Measurements from ENCODE around the gene BTBD1.
"Not testable (repeated sequence)": the region's sequence is repeated elsewhere in the genome, so short reads cannot be mapped to it uniquely, and the experiment has no call there.

BTBD1 gene

GRCh38 chr15:83044156-83044555 is 22.9 kb downstream of the BTBD1 start:
- H3K36me3 ChIP-seq (ENCODE audit: control insufficient read depth in 1 of 2, insufficient read depth in 2 of 2, low read length in 2 of 2), result peaks cover 18 to 24% of the 10 kb centered on the region in 2 experiments
- no peak overlapping the region for H3K18ac ChIP-seq (ENCODE audit: low read length)
- H2AK5ac ChIP-seq (ENCODE audit: low read length), result no peak overlapping the region
- H2BK120ac ChIP-seq (ENCODE audit: insufficient read depth, low read length, poor library complexity), result no peak overlapping the region
- H2BK12ac ChIP-seq (ENCODE audit: low read length), result no peak overlapping the region
- H3K4me3 ChIP-seq (ENCODE audit: low read depth, low read length), result no peak overlapping the region
- H4K8ac ChIP-seq (ENCODE audit: low read depth, low read length), result no peak overlapping the region
- no peak overlapping the region for H4K91ac ChIP-seq (ENCODE audit: low read depth, low read length)
- H3K4me1 ChIP-seq (ENCODE audit: control insufficient read depth in 1 of 2, insufficient read depth in 2 of 2, low read length in 2 of 2), result no peaks in the 10 kb centered on the region
- H3K27ac ChIP-seq (ENCODE audit: low read depth, low read length), result no peak overlapping the region
- no peaks in the 10 kb centered on the region for H3K27me3 ChIP-seq (ENCODE audit: insufficient read depth, low read length)
- H3K4ac ChIP-seq (ENCODE audit: low read depth, low read length), result no peak overlapping the region
- no peak overlapping the region for H4K12ac ChIP-seq (ENCODE audit: low read depth, low read length)
- H3K4me2 ChIP-seq (ENCODE audit: low read length), result no peak overlapping the region
- H2BK5ac ChIP-seq (ENCODE audit: low read depth, low read length, poor library complexity), result no peak overlapping the region
- no CpG with 5 or more reads among the region's 12 CpGs for WGBS (ENCODE audit: extremely low coverage, insufficient coverage, insufficient read length)
- H3K9ac ChIP-seq (ENCODE audit: low read length), result no peak overlapping the region
- no peaks in the 10 kb centered on the region for H3K9me3 ChIP-seq (ENCODE audit: insufficient read depth, low read depth, low read length)
- no peaks in the 10 kb centered on the region for H3K79me2 ChIP-seq (ENCODE audit: control insufficient read depth, insufficient read depth, low read length, poor library complexity)
- H3K79me1 ChIP-seq (ENCODE audit: low read length), result no peaks in the 10 kb centered on the region
- H3K14ac ChIP-seq (ENCODE audit: low read length), result no peak overlapping the region
- no peak overlapping the region for H3K23ac ChIP-seq (ENCODE audit: low read length)
- no peak overlapping the region for H2AFZ ChIP-seq (ENCODE audit: insufficient read depth, low read length, poor library complexity)
- no peak for DNase-seq

GRCh38 chr15:83039206-83039605 is 27.8 kb downstream of the BTBD1 start:
- Histone ChIP-seq H4K12ac (ENCODE audit: low read depth, low read length) (no peak overlapping the region), H3K27me3 (ENCODE audit: insufficient read depth, low read length) (no peaks in the 10 kb centered on the region), H3K9ac (ENCODE audit: low read length) (no peak overlapping the region), H3K79me1 (ENCODE audit: low read length) (no peaks in the 10 kb centered on the region), H2AFZ (ENCODE audit: insufficient read depth, low read length, poor library complexity) (no peak overlapping the region), H4K91ac (ENCODE audit: low read depth, low read length) (no peak overlapping the region), H3K4me2 (ENCODE audit: low read length) (no peak overlapping the region), H3K4ac (ENCODE audit: low read depth, low read length) (no peak overlapping the region), H3K23ac (ENCODE audit: low read length) (no peak overlapping the region), H2BK5ac (ENCODE audit: low read depth, low read length, poor library complexity) (no peak overlapping the region), H2AK5ac (ENCODE audit: low read length) (no peak overlapping the region), H3K36me3 (ENCODE audit: control insufficient read depth in 1 of 2, insufficient read depth in 2 of 2, low read length in 2 of 2) (peaks cover 17 to 18% of the 10 kb centered on the region in 2 experiments), H3K27ac (ENCODE audit: low read depth, low read length) (no peak overlapping the region), H2BK120ac (ENCODE audit: insufficient read depth, low read length, poor library complexity) (no peak overlapping the region), H3K79me2 (ENCODE audit: control insufficient read depth, insufficient read depth, low read length, poor library complexity) (no peaks in the 10 kb centered on the region), H2BK12ac (ENCODE audit: low read length) (no peak overlapping the region), H3K4me1 (ENCODE audit: control insufficient read depth in 1 of 2, insufficient read depth in 2 of 2, low read length in 2 of 2) (no peaks in the 10 kb centered on the region), H3K14ac (ENCODE audit: low read length) (no peak overlapping the region), H4K8ac (ENCODE audit: low read depth, low read length) (no peak overlapping the region), H3K9me3 (ENCODE audit: insufficient read depth, low read depth, low read length) (no peaks in the 10 kb centered on the region), H3K18ac (ENCODE audit: low read length) (no peak overlapping the region), H3K4me3 (ENCODE audit: low read depth, low read length) (no peak overlapping the region)
- no CpG with 5 or more reads among the region's 1 CpG for WGBS (ENCODE audit: extremely low coverage, insufficient coverage, insufficient read length)
- peak in 1 of 2 donors; percentile 30 for DNase-seq

- no peak overlapping the region for H3K18ac ChIP-seq (ENCODE audit: low read length)
- H3K79me2 ChIP-seq (ENCODE audit: control insufficient read depth, insufficient read depth, low read length, poor library complexity), result no peaks in the 10 kb centered on the region
- no peak overlapping the region for H4K91ac ChIP-seq (ENCODE audit: low read depth, low read length)
- H3K23ac ChIP-seq (ENCODE audit: low read length), result no peak overlapping the region
- H3K4me3 ChIP-seq (ENCODE audit: low read depth, low read length), result no peak overlapping the region
- no peak overlapping the region for H4K8ac ChIP-seq (ENCODE audit: low read depth, low read length)
- H3K27ac ChIP-seq (ENCODE audit: low read depth, low read length), result no peak overlapping the region
- H3K27me3 ChIP-seq (ENCODE audit: insufficient read depth, low read length), result no peaks in the 10 kb centered on the region
- no peak overlapping the region for H3K4ac ChIP-seq (ENCODE audit: low read depth, low read length)
- DNase-seq, result no peak
- H3K9ac ChIP-seq (ENCODE audit: low read length), result no peak overlapping the region
- no peaks in the 10 kb centered on the region for H3K79me1 ChIP-seq (ENCODE audit: low read length)
- no peak overlapping the region for H2BK12ac ChIP-seq (ENCODE audit: low read length)
- no peak overlapping the region for H3K14ac ChIP-seq (ENCODE audit: low read length)
- H2AK5ac ChIP-seq (ENCODE audit: low read length), result no peak overlapping the region
- H3K4me1 ChIP-seq (ENCODE audit: control insufficient read depth in 1 of 2, insufficient read depth in 2 of 2, low read length in 2 of 2), result no peaks in the 10 kb centered on the region
- WGBS (ENCODE audit: extremely low coverage, insufficient coverage, insufficient read length), result no CpG with 5 or more reads among the region's 6 CpGs
- H3K36me3 ChIP-seq (ENCODE audit: control insufficient read depth in 1 of 2, insufficient read depth in 2 of 2, low read length in 2 of 2), result peaks cover 8 to 11% of the 10 kb centered on the region in 2 experiments
- no peak overlapping the region for H4K12ac ChIP-seq (ENCODE audit: low read depth, low read length)
- H2BK120ac ChIP-seq (ENCODE audit: insufficient read depth, low read length, poor library complexity), result no peak overlapping the region
- no peak overlapping the region for H2AFZ ChIP-seq (ENCODE audit: insufficient read depth, low read length, poor library complexity)
- H3K9me3 ChIP-seq (ENCODE audit: insufficient read depth, low read depth, low read length), result no peaks in the 10 kb centered on the region
- H2BK5ac ChIP-seq (ENCODE audit: low read depth, low read length, poor library complexity), result no peak overlapping the region
- H3K4me2 ChIP-seq (ENCODE audit: low read length), result no peak overlapping the region
These were observed 30.8 kb downstream of the BTBD1 start for GRCh38 chr15:83036253-83036652.

GRCh38 chr15:83031234-83031633 is 35.8 kb downstream of the BTBD1 start:
- H4K91ac ChIP-seq (ENCODE audit: low read depth, low read length); H3K27ac ChIP-seq (ENCODE audit: low read depth, low read length); H3K9ac ChIP-seq (ENCODE audit: low read length); H4K12ac ChIP-seq (ENCODE audit: low read depth, low read length); H3K23ac ChIP-seq (ENCODE audit: low read length); H2AK5ac ChIP-seq (ENCODE audit: low read length); H3K79me2 ChIP-seq (ENCODE audit: control insufficient read depth, insufficient read depth, low read length, poor library complexity); DNase-seq; H3K9me3 ChIP-seq (ENCODE audit: insufficient read depth, low read depth, low read length); H4K8ac ChIP-seq (ENCODE audit: low read depth, low read length); H3K4me3 ChIP-seq (ENCODE audit: low read depth, low read length); H3K4me1 ChIP-seq (ENCODE audit: control insufficient read depth in 1 of 2, insufficient read depth in 2 of 2, low read length in 2 of 2); H2BK12ac ChIP-seq (ENCODE audit: low read length); H2AFZ ChIP-seq (ENCODE audit: insufficient read depth, low read length, poor library complexity); H3K27me3 ChIP-seq (ENCODE audit: insufficient read depth, low read length); H3K4ac ChIP-seq (ENCODE audit: low read depth, low read length); H3K79me1 ChIP-seq (ENCODE audit: low read length); H3K18ac ChIP-seq (ENCODE audit: low read length); H2BK120ac ChIP-seq (ENCODE audit: insufficient read depth, low read length, poor library complexity); H2BK5ac ChIP-seq (ENCODE audit: low read depth, low read length, poor library complexity); H3K4me2 ChIP-seq (ENCODE audit: low read length); H3K14ac ChIP-seq (ENCODE audit: low read length): not testable (repeated sequence)
- WGBS (ENCODE audit: extremely low coverage, insufficient coverage, insufficient read length), result no CpG with 5 or more reads among the region's 6 CpGs
- peaks cover 4 to 10% of the 10 kb centered on the region in 2 experiments for H3K36me3 ChIP-seq (ENCODE audit: control insufficient read depth in 1 of 2, insufficient read depth in 2 of 2, low read length in 2 of 2)

Data from trophoblast cell (in vitro differentiated cells and primary cell).